Islet precursor cell (in vitro differentiated cells): ENCODE measurements around the gene NUS1.
"Not testable (repeated sequence)": the region's sequence is repeated elsewhere in the genome, so short reads cannot be mapped to it uniquely, and the experiment has no call there.

Experiments
- DNase-seq: peaks from one replicate; pipeline ENCODE4 v3.0.0-alpha.2; 2018

The NUS1 gene

DNA sequence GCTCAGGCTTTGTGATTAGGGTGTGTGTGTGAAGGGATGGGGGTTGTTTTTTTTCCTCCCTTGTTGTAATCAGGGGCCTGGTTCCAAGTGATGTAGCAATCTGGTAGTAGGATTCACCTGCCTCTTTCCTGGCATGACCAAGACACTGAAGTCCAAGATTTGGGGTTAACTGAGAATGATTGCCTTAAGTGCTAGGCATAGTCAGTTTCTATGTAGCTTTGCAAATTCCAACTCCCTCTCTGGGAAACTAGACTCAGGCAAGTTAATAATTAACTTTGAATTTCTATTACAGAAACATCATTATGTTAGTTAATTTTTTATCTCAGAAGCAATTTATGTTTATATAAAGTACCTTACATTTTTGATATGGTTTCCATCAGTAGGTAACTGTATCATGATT is 43.6 kb downstream of the NUS1 start:
- DNase-seq, result no peak

DNA sequence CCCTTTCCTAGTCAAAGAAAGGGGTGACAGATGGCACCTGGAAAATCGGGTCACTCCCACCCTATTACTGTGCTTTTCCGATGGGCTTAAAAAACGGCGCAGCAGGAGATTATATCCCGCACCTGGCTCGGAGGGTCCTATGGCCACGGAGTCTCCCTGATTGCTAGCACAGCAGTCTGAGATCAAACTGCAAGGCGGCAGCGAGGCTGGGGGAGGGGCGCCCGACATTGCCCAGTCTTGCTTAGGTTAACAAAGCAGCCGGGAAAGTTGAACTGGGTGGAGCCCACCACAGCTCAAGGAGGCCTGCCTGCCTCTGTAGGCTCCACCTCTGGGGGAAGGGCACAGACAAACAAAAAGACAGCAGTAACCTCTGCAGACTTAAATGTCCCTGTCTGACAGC is 46.3 kb downstream of the NUS1 start:
- DNase-seq, result not testable (repeated sequence)

DNA sequence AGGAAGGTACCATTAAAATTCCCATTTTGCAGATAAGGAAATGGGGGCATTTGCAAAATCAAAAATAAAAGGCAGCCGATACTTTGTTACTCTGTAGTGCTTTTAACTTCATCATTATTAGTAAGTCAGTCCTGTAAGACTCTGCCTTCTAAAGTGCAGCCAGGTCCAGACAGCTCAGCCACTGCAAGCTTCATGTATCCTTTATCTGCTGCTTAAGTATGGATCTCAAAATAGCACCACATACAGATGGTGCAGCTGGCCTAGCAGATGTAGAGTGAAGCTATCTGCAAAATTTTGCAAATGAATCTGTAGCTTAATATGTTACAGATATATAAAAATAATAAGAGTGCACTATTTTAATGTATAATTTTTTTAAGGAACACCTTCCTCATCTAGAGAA is 53.4 kb downstream of the NUS1 start:
- no peak for DNase-seq

DNA sequence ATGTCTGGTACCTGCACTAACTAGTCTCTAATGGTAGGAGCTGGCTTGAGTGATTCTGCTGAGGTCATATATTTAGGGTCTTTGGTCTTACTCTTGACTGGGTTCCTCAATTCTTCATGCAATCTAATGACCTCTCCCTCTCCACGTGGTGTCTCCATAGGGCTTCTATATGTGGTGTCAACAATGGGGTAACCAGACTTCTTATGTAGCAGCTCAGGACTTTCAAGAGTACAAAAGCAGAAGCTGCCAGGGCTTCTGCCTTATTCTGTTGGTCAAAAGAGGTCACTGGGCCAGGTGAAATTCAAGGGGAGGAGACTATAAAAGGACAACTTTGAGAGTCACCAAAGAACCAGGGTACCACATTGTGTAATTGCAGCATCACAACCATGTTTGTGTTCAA is 54.3 kb downstream of the NUS1 start:
- DNase-seq, result no peak

DNA sequence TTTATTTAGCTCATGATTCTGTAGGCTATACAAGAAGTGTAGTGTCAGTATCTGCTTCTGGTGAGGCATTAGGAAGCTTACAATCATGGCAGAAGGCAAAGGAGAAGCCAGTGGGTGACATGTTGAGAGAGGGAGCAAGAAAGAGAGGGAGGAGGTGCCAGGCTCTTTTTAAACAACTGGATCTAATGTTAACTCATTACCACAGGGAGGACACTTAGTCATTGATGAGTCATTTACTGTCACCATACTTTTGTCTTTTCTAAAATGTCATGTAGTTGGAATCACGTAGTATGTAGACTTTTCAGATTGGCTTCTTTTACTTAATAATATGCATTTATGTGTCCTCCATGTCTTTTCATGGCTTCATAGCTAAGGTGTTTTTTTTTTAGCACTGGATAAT is 58.1 kb downstream of the NUS1 start:
- DNase-seq, result no peak

DNA sequence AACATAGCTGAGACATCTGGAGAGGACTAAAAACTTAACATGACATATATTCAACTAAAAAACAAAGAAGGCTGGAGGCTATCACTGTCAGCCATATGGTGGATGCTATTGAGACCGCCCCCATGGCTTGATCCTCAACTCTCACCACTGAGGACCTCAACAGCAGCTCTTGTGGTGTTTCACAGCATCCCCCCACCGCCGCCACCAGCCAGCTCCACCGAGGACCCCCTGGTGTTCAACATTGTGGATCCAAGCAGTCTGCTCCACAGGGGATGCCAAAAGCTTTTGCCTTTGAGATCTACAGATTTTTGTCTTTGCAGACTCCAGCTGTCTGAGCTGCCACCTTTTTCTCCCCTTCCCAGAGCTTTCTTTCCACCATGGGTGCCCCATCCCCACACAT is 64.6 kb downstream of the NUS1 start:
- no peak for DNase-seq

DNA sequence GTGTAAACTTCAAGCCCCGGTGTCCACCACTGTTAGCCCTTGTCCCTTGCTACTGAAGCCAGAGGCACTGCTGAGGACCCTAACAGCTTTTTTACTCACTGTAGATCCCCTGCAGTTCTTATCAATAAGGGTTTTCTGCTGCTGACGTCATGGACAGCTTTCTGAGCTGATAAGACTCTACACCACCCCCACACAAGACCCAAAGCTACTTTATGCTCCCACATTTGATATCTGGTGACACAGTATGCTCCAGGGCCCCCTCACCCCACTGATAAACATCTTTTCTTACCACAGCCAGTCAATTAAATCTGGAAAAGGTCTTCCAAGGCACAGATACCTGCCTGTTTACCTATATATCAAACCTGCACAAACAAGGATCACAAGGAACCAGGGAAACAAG is 65.3 kb downstream of the NUS1 start:
- no peak for DNase-seq

DNA sequence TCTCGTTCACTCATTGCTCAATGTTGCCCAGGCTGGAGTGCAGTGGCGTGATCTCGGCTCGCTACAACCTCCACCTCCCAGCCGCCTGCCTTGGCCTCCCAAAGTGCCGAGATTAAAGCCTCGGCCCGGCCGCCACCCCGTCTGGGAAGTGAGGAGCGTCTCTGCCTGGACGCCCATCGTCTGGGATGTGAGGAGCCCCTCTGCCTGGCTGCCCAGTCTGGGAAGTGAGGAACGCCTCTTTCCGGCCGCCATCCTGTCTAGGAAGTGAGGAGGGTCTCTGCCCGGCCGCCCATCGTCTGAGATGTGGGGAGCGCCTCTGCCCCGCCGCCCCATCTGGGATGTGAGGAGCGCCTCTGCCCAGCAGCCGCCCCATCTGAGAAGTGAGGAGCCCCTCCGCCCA is 75.4 kb downstream of the NUS1 start:
- not testable (repeated sequence) for DNase-seq
